ENCODE measurements around the gene ALKBH7. TPM values are rescaled to one million over a fixed set of nuclear protein-coding genes. Genes with fewer than 3 reads are reported as not detected.
A peak's percentile ranks its signal among the peaks of the same experiment; 100 is the strongest.

ALKBH7 gene
- total and polyA plus RNA-seq, 2 experiments from 2014 or later: 75.4 to 76.1 TPM

DNA sequence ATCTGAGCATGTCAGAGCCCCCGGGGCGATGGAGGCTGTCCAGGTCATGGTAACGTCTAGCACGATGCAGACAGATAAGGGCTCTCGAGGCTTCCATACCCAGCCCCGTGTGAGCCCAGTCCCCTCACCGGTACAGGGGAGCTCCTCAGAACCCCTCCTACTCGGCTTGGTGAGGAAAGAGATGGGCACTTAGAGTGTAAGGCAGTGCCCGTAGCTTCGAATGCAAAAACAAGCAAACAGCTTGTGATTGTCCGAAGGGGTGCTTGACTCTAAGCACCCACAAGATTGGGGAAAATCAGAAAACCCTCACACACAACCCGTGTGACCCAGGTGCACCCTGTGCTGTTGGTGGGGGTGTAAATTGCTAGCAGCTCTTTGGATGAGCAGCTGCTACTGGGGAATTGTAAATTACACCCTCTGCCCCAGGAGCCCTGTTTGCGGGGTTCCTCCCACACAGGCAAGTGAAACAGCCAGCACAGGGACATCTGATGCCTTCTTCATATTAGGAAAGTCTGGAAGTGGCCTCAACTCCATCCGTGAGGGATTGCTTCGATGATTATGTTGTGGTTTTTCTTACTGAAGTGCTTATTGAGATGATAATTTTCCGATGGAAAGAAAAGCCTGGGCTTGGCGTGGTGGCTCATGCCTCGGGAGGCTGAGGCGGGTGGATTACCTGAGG is 4.1 kb downstream of the ALKBH7 start:
- no peak overlapping the region for H3K4me2 ChIP-seq
- Mint-ChIP-seq H3K4me1 (peaks cover 22% of the 10 kb centered on the region), H3K9me3 (peaks cover 9% of the 10 kb centered on the region), H3K4me3 (no peak overlapping the region), H3K27me3 (ENCODE audit: insufficient read depth, low read depth, poor library complexity) (peaks cover 12% of the 10 kb centered on the region), H3K27ac (peak overlapping the region; percentile 52; the same call in 1 of the 2 replicates), H3K36me3 (ENCODE audit: low read depth) (peaks cover 35% of the 10 kb centered on the region)
- peaks cover 15% of the 10 kb centered on the region for H3K36me3 ChIP-seq (ENCODE audit: insufficient read depth)
- 0 out of 2 replicates have a peak, but pooled peaks cover 3% of the 10 kb centered on the region for H4K20me1 ChIP-seq (replicated peaks; ENCODE audit: insufficient read depth)
- TF ChIP-seq JUNB (IDR thresholded peaks at IDR 0.05; ENCODE audit: unreplicated experiment): no peak
- no peak for TF ChIP-seq EZH2phosphoT487 (IDR thresholded peaks at IDR 0.05; ENCODE audit: unreplicated experiment)
- no peak for TF ChIP-seq CREB1 (CRISPR knock-in tag; IDR thresholded peaks at IDR 0.05; ENCODE audit: low read depth)
- TF ChIP-seq, protein P1, sequence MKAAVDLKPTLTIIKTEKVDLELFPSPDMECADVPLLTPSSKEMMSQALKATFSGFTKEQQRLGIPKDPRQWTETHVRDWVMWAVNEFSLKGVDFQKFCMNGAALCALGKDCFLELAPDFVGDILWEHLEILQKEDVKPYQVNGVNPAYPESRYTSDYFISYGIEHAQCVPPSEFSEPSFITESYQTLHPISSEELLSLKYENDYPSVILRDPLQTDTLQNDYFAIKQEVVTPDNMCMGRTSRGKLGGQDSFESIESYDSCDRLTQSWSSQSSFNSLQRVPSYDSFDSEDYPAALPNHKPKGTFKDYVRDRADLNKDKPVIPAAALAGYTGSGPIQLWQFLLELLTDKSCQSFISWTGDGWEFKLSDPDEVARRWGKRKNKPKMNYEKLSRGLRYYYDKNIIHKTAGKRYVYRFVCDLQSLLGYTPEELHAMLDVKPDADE (IDR thresholded peaks at IDR 0.05): no peak
- TF ChIP-seq, protein P2, sequence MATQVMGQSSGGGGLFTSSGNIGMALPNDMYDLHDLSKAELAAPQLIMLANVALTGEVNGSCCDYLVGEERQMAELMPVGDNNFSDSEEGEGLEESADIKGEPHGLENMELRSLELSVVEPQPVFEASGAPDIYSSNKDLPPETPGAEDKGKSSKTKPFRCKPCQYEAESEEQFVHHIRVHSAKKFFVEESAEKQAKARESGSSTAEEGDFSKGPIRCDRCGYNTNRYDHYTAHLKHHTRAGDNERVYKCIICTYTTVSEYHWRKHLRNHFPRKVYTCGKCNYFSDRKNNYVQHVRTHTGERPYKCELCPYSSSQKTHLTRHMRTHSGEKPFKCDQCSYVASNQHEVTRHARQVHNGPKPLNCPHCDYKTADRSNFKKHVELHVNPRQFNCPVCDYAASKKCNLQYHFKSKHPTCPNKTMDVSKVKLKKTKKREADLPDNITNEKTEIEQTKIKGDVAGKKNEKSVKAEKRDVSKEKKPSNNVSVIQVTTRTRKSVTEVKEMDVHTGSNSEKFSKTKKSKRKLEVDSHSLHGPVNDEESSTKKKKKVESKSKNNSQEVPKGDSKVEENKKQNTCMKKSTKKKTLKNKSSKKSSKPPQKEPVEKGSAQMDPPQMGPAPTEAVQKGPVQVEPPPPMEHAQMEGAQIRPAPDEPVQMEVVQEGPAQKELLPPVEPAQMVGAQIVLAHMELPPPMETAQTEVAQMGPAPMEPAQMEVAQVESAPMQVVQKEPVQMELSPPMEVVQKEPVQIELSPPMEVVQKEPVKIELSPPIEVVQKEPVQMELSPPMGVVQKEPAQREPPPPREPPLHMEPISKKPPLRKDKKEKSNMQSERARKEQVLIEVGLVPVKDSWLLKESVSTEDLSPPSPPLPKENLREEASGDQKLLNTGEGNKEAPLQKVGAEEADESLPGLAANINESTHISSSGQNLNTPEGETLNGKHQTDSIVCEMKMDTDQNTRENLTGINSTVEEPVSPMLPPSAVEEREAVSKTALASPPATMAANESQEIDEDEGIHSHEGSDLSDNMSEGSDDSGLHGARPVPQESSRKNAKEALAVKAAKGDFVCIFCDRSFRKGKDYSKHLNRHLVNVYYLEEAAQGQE (IDR thresholded peaks at IDR 0.05; ENCODE audit: unreplicated experiment): no peak
- no peak for TF ChIP-seq NANOG (IDR thresholded peaks at IDR 0.05; ENCODE audit: borderline replicate concordance)
- TF ChIP-seq, protein P3, sequence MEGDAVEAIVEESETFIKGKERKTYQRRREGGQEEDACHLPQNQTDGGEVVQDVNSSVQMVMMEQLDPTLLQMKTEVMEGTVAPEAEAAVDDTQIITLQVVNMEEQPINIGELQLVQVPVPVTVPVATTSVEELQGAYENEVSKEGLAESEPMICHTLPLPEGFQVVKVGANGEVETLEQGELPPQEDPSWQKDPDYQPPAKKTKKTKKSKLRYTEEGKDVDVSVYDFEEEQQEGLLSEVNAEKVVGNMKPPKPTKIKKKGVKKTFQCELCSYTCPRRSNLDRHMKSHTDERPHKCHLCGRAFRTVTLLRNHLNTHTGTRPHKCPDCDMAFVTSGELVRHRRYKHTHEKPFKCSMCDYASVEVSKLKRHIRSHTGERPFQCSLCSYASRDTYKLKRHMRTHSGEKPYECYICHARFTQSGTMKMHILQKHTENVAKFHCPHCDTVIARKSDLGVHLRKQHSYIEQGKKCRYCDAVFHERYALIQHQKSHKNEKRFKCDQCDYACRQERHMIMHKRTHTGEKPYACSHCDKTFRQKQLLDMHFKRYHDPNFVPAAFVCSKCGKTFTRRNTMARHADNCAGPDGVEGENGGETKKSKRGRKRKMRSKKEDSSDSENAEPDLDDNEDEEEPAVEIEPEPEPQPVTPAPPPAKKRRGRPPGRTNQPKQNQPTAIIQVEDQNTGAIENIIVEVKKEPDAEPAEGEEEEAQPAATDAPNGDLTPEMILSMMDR (conservative IDR thresholded peaks at IDR 0.05; ENCODE audit: low read depth in 2 of 2): no peak
- TF ChIP-seq ZNF331 (CRISPR knock-in tag; IDR thresholded peaks at IDR 0.05; ENCODE audit: low read depth): no peak
- no peak for TF ChIP-seq POLR2AphosphoS5 (IDR thresholded peaks at IDR 0.05; ENCODE audit: low read depth)
- no peak for TF ChIP-seq STAT1 (IDR thresholded peaks at IDR 0.05; ENCODE audit: unreplicated experiment)
- TF ChIP-seq, protein P4, sequence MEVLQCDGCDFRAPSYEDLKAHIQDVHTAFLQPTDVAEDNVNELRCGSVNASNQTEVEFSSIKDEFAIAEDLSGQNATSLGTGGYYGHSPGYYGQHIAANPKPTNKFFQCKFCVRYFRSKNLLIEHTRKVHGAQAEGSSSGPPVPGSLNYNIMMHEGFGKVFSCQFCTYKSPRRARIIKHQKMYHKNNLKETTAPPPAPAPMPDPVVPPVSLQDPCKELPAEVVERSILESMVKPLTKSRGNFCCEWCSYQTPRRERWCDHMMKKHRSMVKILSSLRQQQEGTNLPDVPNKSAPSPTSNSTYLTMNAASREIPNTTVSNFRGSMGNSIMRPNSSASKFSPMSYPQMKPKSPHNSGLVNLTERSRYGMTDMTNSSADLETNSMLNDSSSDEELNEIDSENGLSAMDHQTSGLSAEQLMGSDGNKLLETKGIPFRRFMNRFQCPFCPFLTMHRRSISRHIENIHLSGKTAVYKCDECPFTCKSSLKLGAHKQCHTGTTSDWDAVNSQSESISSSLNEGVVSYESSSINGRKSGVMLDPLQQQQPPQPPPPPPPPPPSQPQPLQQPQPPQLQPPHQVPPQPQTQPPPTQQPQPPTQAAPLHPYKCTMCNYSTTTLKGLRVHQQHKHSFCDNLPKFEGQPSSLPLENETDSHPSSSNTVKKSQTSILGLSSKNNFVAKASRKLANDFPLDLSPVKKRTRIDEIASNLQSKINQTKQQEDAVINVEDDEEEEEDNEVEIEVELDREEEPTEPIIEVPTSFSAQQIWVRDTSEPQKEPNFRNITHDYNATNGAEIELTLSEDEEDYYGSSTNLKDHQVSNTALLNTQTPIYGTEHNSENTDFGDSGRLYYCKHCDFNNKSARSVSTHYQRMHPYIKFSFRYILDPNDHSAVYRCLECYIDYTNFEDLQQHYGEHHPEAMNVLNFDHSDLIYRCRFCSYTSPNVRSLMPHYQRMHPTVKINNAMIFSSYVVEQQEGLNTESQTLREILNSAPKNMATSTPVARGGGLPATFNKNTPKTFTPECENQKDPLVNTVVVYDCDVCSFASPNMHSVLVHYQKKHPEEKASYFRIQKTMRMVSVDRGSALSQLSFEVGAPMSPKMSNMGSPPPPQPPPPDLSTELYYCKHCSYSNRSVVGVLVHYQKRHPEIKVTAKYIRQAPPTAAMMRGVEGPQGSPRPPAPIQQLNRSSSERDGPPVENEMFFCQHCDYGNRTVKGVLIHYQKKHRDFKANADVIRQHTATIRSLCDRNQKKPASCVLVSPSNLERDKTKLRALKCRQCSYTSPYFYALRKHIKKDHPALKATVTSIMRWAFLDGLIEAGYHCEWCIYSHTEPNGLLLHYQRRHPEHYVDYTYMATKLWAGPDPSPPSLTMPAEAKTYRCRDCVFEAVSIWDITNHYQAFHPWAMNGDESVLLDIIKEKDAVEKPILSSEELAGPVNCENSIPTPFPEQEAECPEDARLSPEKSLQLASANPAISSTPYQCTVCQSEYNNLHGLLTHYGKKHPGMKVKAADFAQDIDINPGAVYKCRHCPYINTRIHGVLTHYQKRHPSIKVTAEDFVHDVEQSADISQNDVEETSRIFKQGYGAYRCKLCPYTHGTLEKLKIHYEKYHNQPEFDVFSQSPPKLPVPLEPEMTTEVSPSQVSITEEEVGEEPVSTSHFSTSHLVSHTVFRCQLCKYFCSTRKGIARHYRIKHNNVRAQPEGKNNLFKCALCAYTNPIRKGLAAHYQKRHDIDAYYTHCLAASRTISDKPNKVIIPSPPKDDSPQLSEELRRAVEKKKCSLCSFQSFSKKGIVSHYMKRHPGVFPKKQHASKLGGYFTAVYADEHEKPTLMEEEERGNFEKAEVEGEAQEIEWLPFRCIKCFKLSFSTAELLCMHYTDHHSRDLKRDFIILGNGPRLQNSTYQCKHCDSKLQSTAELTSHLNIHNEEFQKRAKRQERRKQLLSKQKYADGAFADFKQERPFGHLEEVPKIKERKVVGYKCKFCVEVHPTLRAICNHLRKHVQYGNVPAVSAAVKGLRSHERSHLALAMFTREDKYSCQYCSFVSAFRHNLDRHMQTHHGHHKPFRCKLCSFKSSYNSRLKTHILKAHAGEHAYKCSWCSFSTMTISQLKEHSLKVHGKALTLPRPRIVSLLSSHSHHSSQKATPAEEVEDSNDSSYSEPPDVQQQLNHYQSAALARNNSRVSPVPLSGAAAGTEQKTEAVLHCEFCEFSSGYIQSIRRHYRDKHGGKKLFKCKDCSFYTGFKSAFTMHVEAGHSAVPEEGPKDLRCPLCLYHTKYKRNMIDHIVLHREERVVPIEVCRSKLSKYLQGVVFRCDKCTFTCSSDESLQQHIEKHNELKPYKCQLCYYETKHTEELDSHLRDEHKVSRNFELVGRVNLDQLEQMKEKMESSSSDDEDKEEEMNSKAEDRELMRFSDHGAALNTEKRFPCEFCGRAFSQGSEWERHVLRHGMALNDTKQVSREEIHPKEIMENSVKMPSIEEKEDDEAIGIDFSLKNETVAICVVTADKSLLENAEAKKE (CRISPR knock-in tag; IDR thresholded peaks at IDR 0.05): no peak
- no peak for TF ChIP-seq EZH2 (IDR thresholded peaks at IDR 0.05; ENCODE audit: low read depth, unreplicated experiment)
- no peak for TF ChIP-seq ZNF114 (CRISPR knock-in tag; IDR thresholded peaks at IDR 0.05)
- H3K79me2 ChIP-seq (replicated peaks; ENCODE audit: insufficient read depth): no peaks in the 10 kb centered on the region
- H2AFZ ChIP-seq: no peak overlapping the region
- H3K27me3 ChIP-seq (ENCODE audit: insufficient read depth): no peaks in the 10 kb centered on the region
- ATAC-seq (no peak), DNase-seq (ENCODE audit: low spot score) (no peak)
- no peak overlapping the region for H3K4me3 ChIP-seq
- peaks cover 7% of the 10 kb centered on the region; the same call in 1 of the 2 replicates for H3K4me1 ChIP-seq (ENCODE audit: insufficient read depth)
- H3K9me2 ChIP-seq (ENCODE audit: insufficient read depth): no peaks in the 10 kb centered on the region
- H3K27ac ChIP-seq (ENCODE audit: low read depth): 0 out of 2 replicates have a peak overlapping the region, but pooled peaks have one; percentile 10
- 0 out of 2 replicates have a peak, but pooled peaks cover 4% of the 10 kb centered on the region for H3F3A ChIP-seq (replicated peaks; ENCODE audit: low read depth)
